ENCODE results near the gene CRB3. TPM values are rescaled to one million over a fixed set of nuclear protein-coding genes. Genes with fewer than 3 reads are reported as not detected.

The CRB3 gene
- total and polyA plus RNA-seq, 2 experiments from 2014 or later: 11.8 to 44.4 TPM

DNA sequence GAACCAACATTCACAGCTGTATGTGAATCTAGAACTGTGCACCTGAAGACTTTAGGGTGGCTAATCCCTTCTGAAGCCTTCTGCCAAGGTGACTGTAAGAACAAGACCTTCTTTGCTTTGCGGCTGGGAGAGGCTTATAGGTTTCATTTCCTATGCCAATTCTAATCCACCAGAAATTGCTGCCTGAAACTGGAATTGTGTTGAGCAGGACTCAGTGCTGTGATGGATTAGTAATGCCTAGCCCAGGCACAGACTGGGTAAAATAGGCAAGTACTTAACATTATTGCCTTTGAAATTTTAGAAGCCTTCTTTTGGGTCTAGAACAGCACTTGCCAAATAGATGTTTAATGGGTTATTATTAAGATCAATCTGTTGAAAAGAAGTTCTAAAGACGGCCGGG, 16.0 kb upstream of the CRB3 start:
- H3K9me2 ChIP-seq (ENCODE audit: insufficient read depth): no peaks in the 10 kb centered on the region
- TF ChIP-seq EZH2phosphoT487 (IDR thresholded peaks at IDR 0.05; ENCODE audit: unreplicated experiment) (no peak), ZNF114 (CRISPR knock-in tag; IDR thresholded peaks at IDR 0.05) (no peak), EZH2 (IDR thresholded peaks at IDR 0.05; ENCODE audit: low read depth, unreplicated experiment) (no peak), JUNB (IDR thresholded peaks at IDR 0.05; ENCODE audit: unreplicated experiment) (no peak)
- no peak overlapping the region for H3K27ac ChIP-seq (ENCODE audit: low read depth)
- ATAC-seq: no peak
- DNase-seq (ENCODE audit: low spot score): no peak
- H3K4me1 Mint-ChIP-seq: no peaks in the 10 kb centered on the region
- H3K4me3 Mint-ChIP-seq: no peak overlapping the region
- no peaks in the 10 kb centered on the region for H3K36me3 ChIP-seq (ENCODE audit: insufficient read depth)
- no peak overlapping the region for H2AFZ ChIP-seq
- H3K27me3 ChIP-seq (ENCODE audit: insufficient read depth): no peaks in the 10 kb centered on the region
- H3K36me3 Mint-ChIP-seq (ENCODE audit: low read depth): peaks cover 20% of the 10 kb centered on the region
- H3K4me2 ChIP-seq: no peak overlapping the region
- H3K4me1 ChIP-seq (ENCODE audit: insufficient read depth): no peaks in the 10 kb centered on the region
- peaks cover 4% of the 10 kb centered on the region for H3K27me3 Mint-ChIP-seq (ENCODE audit: insufficient read depth, low read depth, poor library complexity)
- peaks cover 2% of the 10 kb centered on the region; the same call in 1 of the 3 replicates for H3K9me3 Mint-ChIP-seq
- no peak overlapping the region for H3K27ac Mint-ChIP-seq
- H3F3A ChIP-seq (replicated peaks; ENCODE audit: low read depth): no peaks in the 10 kb centered on the region
- no peaks in the 10 kb centered on the region; the same call in 1 of the 2 replicates for H4K20me1 ChIP-seq (replicated peaks; ENCODE audit: insufficient read depth)
- H3K79me2 ChIP-seq (replicated peaks; ENCODE audit: insufficient read depth): no peaks in the 10 kb centered on the region
- H3K4me3 ChIP-seq: no peak overlapping the region

GRCh38 chr19:6450166-6450565, 13.9 kb upstream of the CRB3 start:
- H3K36me3 ChIP-seq (ENCODE audit: insufficient read depth): peaks cover 11% of the 10 kb centered on the region; the same call in 1 of the 2 replicates
- H2AFZ ChIP-seq: no peak overlapping the region
- TF ChIP-seq, protein P1, sequence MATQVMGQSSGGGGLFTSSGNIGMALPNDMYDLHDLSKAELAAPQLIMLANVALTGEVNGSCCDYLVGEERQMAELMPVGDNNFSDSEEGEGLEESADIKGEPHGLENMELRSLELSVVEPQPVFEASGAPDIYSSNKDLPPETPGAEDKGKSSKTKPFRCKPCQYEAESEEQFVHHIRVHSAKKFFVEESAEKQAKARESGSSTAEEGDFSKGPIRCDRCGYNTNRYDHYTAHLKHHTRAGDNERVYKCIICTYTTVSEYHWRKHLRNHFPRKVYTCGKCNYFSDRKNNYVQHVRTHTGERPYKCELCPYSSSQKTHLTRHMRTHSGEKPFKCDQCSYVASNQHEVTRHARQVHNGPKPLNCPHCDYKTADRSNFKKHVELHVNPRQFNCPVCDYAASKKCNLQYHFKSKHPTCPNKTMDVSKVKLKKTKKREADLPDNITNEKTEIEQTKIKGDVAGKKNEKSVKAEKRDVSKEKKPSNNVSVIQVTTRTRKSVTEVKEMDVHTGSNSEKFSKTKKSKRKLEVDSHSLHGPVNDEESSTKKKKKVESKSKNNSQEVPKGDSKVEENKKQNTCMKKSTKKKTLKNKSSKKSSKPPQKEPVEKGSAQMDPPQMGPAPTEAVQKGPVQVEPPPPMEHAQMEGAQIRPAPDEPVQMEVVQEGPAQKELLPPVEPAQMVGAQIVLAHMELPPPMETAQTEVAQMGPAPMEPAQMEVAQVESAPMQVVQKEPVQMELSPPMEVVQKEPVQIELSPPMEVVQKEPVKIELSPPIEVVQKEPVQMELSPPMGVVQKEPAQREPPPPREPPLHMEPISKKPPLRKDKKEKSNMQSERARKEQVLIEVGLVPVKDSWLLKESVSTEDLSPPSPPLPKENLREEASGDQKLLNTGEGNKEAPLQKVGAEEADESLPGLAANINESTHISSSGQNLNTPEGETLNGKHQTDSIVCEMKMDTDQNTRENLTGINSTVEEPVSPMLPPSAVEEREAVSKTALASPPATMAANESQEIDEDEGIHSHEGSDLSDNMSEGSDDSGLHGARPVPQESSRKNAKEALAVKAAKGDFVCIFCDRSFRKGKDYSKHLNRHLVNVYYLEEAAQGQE (IDR thresholded peaks at IDR 0.05; ENCODE audit: unreplicated experiment): no peak
- TF ChIP-seq JUNB (IDR thresholded peaks at IDR 0.05; ENCODE audit: unreplicated experiment): no peak
- no peak for TF ChIP-seq ZNF114 (CRISPR knock-in tag; IDR thresholded peaks at IDR 0.05)
- no peak for TF ChIP-seq POLR2AphosphoS5 (IDR thresholded peaks at IDR 0.05; ENCODE audit: low read depth)
- TF ChIP-seq EZH2phosphoT487 (IDR thresholded peaks at IDR 0.05; ENCODE audit: unreplicated experiment): no peak
- TF ChIP-seq STAT1 (IDR thresholded peaks at IDR 0.05; ENCODE audit: unreplicated experiment): no peak
- TF ChIP-seq, protein P2, sequence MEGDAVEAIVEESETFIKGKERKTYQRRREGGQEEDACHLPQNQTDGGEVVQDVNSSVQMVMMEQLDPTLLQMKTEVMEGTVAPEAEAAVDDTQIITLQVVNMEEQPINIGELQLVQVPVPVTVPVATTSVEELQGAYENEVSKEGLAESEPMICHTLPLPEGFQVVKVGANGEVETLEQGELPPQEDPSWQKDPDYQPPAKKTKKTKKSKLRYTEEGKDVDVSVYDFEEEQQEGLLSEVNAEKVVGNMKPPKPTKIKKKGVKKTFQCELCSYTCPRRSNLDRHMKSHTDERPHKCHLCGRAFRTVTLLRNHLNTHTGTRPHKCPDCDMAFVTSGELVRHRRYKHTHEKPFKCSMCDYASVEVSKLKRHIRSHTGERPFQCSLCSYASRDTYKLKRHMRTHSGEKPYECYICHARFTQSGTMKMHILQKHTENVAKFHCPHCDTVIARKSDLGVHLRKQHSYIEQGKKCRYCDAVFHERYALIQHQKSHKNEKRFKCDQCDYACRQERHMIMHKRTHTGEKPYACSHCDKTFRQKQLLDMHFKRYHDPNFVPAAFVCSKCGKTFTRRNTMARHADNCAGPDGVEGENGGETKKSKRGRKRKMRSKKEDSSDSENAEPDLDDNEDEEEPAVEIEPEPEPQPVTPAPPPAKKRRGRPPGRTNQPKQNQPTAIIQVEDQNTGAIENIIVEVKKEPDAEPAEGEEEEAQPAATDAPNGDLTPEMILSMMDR (conservative IDR thresholded peaks at IDR 0.05; ENCODE audit: low read depth in 2 of 2): no peak
- TF ChIP-seq NANOG (IDR thresholded peaks at IDR 0.05; ENCODE audit: borderline replicate concordance): no peak
- TF ChIP-seq EZH2 (IDR thresholded peaks at IDR 0.05; ENCODE audit: low read depth, unreplicated experiment): no peak
- TF ChIP-seq, protein P3, sequence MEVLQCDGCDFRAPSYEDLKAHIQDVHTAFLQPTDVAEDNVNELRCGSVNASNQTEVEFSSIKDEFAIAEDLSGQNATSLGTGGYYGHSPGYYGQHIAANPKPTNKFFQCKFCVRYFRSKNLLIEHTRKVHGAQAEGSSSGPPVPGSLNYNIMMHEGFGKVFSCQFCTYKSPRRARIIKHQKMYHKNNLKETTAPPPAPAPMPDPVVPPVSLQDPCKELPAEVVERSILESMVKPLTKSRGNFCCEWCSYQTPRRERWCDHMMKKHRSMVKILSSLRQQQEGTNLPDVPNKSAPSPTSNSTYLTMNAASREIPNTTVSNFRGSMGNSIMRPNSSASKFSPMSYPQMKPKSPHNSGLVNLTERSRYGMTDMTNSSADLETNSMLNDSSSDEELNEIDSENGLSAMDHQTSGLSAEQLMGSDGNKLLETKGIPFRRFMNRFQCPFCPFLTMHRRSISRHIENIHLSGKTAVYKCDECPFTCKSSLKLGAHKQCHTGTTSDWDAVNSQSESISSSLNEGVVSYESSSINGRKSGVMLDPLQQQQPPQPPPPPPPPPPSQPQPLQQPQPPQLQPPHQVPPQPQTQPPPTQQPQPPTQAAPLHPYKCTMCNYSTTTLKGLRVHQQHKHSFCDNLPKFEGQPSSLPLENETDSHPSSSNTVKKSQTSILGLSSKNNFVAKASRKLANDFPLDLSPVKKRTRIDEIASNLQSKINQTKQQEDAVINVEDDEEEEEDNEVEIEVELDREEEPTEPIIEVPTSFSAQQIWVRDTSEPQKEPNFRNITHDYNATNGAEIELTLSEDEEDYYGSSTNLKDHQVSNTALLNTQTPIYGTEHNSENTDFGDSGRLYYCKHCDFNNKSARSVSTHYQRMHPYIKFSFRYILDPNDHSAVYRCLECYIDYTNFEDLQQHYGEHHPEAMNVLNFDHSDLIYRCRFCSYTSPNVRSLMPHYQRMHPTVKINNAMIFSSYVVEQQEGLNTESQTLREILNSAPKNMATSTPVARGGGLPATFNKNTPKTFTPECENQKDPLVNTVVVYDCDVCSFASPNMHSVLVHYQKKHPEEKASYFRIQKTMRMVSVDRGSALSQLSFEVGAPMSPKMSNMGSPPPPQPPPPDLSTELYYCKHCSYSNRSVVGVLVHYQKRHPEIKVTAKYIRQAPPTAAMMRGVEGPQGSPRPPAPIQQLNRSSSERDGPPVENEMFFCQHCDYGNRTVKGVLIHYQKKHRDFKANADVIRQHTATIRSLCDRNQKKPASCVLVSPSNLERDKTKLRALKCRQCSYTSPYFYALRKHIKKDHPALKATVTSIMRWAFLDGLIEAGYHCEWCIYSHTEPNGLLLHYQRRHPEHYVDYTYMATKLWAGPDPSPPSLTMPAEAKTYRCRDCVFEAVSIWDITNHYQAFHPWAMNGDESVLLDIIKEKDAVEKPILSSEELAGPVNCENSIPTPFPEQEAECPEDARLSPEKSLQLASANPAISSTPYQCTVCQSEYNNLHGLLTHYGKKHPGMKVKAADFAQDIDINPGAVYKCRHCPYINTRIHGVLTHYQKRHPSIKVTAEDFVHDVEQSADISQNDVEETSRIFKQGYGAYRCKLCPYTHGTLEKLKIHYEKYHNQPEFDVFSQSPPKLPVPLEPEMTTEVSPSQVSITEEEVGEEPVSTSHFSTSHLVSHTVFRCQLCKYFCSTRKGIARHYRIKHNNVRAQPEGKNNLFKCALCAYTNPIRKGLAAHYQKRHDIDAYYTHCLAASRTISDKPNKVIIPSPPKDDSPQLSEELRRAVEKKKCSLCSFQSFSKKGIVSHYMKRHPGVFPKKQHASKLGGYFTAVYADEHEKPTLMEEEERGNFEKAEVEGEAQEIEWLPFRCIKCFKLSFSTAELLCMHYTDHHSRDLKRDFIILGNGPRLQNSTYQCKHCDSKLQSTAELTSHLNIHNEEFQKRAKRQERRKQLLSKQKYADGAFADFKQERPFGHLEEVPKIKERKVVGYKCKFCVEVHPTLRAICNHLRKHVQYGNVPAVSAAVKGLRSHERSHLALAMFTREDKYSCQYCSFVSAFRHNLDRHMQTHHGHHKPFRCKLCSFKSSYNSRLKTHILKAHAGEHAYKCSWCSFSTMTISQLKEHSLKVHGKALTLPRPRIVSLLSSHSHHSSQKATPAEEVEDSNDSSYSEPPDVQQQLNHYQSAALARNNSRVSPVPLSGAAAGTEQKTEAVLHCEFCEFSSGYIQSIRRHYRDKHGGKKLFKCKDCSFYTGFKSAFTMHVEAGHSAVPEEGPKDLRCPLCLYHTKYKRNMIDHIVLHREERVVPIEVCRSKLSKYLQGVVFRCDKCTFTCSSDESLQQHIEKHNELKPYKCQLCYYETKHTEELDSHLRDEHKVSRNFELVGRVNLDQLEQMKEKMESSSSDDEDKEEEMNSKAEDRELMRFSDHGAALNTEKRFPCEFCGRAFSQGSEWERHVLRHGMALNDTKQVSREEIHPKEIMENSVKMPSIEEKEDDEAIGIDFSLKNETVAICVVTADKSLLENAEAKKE (CRISPR knock-in tag; IDR thresholded peaks at IDR 0.05): no peak
- no peak for TF ChIP-seq ZNF331 (CRISPR knock-in tag; IDR thresholded peaks at IDR 0.05; ENCODE audit: low read depth)

More at GRCh38 chr19:6450166-6450565, 13.9 kb upstream of the CRB3 start:
- ATAC-seq (no peak), DNase-seq (ENCODE audit: low spot score) (no peak)
- H3K4me1 ChIP-seq (ENCODE audit: insufficient read depth): no peaks in the 10 kb centered on the region
- no peaks in the 10 kb centered on the region for H3K9me2 ChIP-seq (ENCODE audit: insufficient read depth)
- peaks cover 4% of the 10 kb centered on the region for H3K27me3 Mint-ChIP-seq (ENCODE audit: insufficient read depth, low read depth, poor library complexity)
- H3K4me2 ChIP-seq: no peak overlapping the region
- H3F3A ChIP-seq (replicated peaks; ENCODE audit: low read depth): no peaks in the 10 kb centered on the region
- no peak overlapping the region for H3K27ac Mint-ChIP-seq
- H3K27ac ChIP-seq (ENCODE audit: low read depth): no peak overlapping the region
- no peak overlapping the region for H3K4me3 Mint-ChIP-seq
- no peaks in the 10 kb centered on the region; the same call in 1 of the 2 replicates for H4K20me1 ChIP-seq (replicated peaks; ENCODE audit: insufficient read depth)
- no peak overlapping the region for H3K4me3 ChIP-seq
- peaks cover 42% of the 10 kb centered on the region for H3K36me3 Mint-ChIP-seq (ENCODE audit: low read depth)
- no peaks in the 10 kb centered on the region for H3K27me3 ChIP-seq (ENCODE audit: insufficient read depth)
- H3K9me3 Mint-ChIP-seq: peaks cover 12% of the 10 kb centered on the region
- no peaks in the 10 kb centered on the region for H3K4me1 Mint-ChIP-seq
- no peaks in the 10 kb centered on the region for H3K79me2 ChIP-seq (replicated peaks; ENCODE audit: insufficient read depth)

All from GM23338 (cell line).